ENCODE data around the gene PPARG.

The PPARG gene

DNA sequence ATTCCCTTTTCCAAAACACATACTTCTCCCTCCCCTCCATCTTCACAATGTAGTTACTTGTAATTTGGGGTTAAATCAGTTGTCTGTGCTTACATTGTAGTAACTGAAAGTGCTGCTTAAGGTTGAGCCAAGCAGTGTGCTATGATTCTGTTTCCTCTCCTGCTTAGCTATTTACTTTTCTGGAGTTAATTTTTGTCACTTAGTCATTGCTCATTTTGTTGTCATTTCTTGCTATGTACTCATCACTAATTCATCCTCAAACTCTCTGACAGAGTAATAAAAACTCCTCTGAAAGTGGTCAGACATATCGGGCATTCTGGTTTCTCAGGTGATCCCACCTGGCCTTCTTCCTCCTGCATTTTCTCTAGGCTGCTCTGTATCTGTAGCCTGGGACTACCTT is 80.7 kb downstream of the PPARG start:
- no peak overlapping the region for H3K27ac ChIP-seq (ENCODE audit: low read length)
- no peaks in the 10 kb centered on the region for H3K27me3 ChIP-seq (ENCODE audit: low read depth, low read length)
- H3K4me3 ChIP-seq (ENCODE audit: low read depth in 1 of 2, low read length in 2 of 2): no peak overlapping the region
- H3K36me3 ChIP-seq (ENCODE audit: control insufficient read depth in 1 of 2, insufficient read depth in 2 of 2, low read length in 2 of 2): no peaks in the 10 kb centered on the region
- H3K4me1 ChIP-seq (ENCODE audit: control insufficient read depth in 1 of 2, insufficient read depth in 2 of 2, low read length in 2 of 2): no peaks in the 10 kb centered on the region
- H3K9me3 ChIP-seq (ENCODE audit: control insufficient read depth in 1 of 2, low read length in 2 of 2): peaks cover 3 to 5% of the 10 kb centered on the region in 2 donors

- H3K27me3 ChIP-seq (ENCODE audit: low read depth, low read length): no peaks in the 10 kb centered on the region
- no peaks in the 10 kb centered on the region for H3K4me1 ChIP-seq (ENCODE audit: control insufficient read depth in 1 of 2, insufficient read depth in 2 of 2, low read length in 2 of 2)
- peaks cover 0 to 5% of the 10 kb centered on the region in 2 donors for H3K9me3 ChIP-seq (ENCODE audit: control insufficient read depth in 1 of 2, low read length in 2 of 2)
- H3K27ac ChIP-seq (ENCODE audit: low read length): no peak overlapping the region
- no peak overlapping the region for H3K4me3 ChIP-seq (ENCODE audit: low read depth in 1 of 2, low read length in 2 of 2)
- H3K36me3 ChIP-seq (ENCODE audit: control insufficient read depth in 1 of 2, insufficient read depth in 2 of 2, low read length in 2 of 2): no peaks in the 10 kb centered on the region
Observed at GRCh38 chr3:12370758-12371157, 81.9 kb downstream of the PPARG start.

DNA sequence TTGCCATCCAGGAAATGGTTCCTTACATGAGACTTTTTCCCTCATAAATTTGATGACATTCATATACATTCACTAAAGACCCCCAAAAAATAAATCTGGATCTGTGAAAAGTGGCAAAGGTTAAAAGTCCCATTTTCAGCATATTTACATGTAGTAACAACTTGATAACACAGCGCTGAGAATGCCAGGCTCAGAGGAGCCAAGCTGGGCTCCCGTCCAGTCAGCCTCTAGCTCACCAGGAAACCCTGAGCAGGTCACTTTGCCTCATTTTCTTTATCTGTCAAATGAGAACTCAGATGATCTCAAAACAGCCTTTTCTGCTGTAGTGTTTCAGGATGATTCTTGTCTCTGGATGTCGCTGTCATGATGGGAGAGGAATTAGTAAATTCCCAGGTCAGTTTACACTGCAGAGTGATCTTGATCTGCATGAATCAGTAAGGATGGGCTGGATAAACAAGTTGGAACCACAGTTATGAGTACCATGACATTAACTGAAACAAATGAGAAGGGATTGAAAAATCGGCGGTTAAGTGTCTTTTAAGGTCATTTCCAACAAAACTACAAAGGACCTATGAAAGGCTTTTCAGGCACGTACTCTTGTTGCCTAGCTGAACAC is 82.8 kb downstream of the PPARG start:
- H3K4me1 ChIP-seq (ENCODE audit: control insufficient read depth in 1 of 2, insufficient read depth in 2 of 2, low read length in 2 of 2): no peaks in the 10 kb centered on the region
- peaks cover 0 to under 1% of the 10 kb centered on the region in 2 donors for H3K9me3 ChIP-seq (ENCODE audit: control insufficient read depth in 1 of 2, low read length in 2 of 2)
- H3K4me3 ChIP-seq (ENCODE audit: low read depth in 1 of 2, low read length in 2 of 2): no peak overlapping the region
- H3K36me3 ChIP-seq (ENCODE audit: control insufficient read depth in 1 of 2, insufficient read depth in 2 of 2, low read length in 2 of 2): no peaks in the 10 kb centered on the region
- H3K27ac ChIP-seq (ENCODE audit: low read length): no peak overlapping the region
- no peaks in the 10 kb centered on the region for H3K27me3 ChIP-seq (ENCODE audit: low read depth, low read length)

DNA sequence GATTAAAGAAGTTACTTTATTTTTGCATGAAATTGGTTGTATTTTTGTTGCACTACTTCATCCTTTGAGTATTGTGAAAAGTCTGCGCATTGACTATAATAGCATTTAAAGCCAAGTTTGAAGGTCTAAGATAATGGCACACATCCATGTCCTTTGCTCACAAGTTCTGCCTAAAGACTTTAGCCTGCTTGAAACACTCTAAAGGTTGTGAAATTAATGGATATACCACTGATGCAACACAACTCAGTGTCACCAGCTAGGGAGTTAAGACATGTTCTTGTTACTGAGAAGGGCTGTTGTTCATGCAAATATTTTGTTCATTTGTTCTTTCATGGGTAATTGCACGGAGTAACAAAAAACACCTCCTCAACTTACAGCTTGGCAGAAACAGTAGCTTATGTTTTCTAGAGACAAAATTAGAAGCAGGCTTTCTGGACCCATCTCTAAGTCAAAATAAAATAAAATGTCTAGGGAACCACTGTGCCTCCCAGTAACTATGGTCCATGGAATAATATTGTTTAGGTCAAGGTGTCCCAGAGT is 83.9 kb downstream of the PPARG start:
- Histone ChIP-seq H3K9me3 (ENCODE audit: control insufficient read depth in 1 of 2, low read length in 2 of 2) (no peaks in the 10 kb centered on the region), H3K4me1 (ENCODE audit: control insufficient read depth in 1 of 2, insufficient read depth in 2 of 2, low read length in 2 of 2) (no peaks in the 10 kb centered on the region), H3K36me3 (ENCODE audit: control insufficient read depth in 1 of 2, insufficient read depth in 2 of 2, low read length in 2 of 2) (no peaks in the 10 kb centered on the region), H3K27ac (ENCODE audit: low read length) (no peak overlapping the region), H3K27me3 (ENCODE audit: low read depth, low read length) (no peaks in the 10 kb centered on the region), H3K4me3 (ENCODE audit: low read depth in 1 of 2, low read length in 2 of 2) (no peak overlapping the region)

DNA sequence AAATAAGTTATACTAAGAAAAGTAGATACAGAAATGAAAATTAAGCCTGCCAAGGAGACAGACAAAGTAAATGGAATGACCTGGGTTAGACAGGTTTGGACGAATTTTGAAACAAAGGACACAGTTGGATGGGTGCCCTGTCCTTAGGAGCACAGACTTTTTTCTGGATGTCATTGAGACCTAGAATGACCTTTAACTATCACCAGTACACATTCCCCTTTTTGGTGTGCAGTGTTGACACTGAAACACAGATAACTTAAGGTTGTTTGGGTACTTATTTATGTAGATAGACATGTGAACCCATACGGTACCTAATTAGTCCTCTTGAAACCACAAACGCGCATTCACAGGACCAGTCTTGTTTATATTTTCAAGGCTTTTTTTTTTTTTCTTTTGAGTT is 86.7 kb downstream of the PPARG start:
- no peaks in the 10 kb centered on the region for H3K27me3 ChIP-seq (ENCODE audit: low read depth, low read length)
- H3K4me3 ChIP-seq (ENCODE audit: low read depth in 1 of 2, low read length in 2 of 2): no peak overlapping the region
- peaks cover 0 to 9% of the 10 kb centered on the region in 2 donors for H3K4me1 ChIP-seq (ENCODE audit: control insufficient read depth in 1 of 2, insufficient read depth in 2 of 2, low read length in 2 of 2)
- H3K27ac ChIP-seq (ENCODE audit: low read length): no peak overlapping the region
- no peaks in the 10 kb centered on the region for H3K36me3 ChIP-seq (ENCODE audit: control insufficient read depth in 1 of 2, insufficient read depth in 2 of 2, low read length in 2 of 2)
- no peaks in the 10 kb centered on the region for H3K9me3 ChIP-seq (ENCODE audit: control insufficient read depth in 1 of 2, low read length in 2 of 2)

- H3K27ac ChIP-seq (ENCODE audit: low read length): no peak overlapping the region
- H3K27me3 ChIP-seq (ENCODE audit: low read depth, low read length): no peaks in the 10 kb centered on the region
- H3K4me3 ChIP-seq (ENCODE audit: low read depth in 1 of 2, low read length in 2 of 2): no peak overlapping the region
- no peaks in the 10 kb centered on the region for H3K36me3 ChIP-seq (ENCODE audit: control insufficient read depth in 1 of 2, insufficient read depth in 2 of 2, low read length in 2 of 2)
- H3K4me1 ChIP-seq (ENCODE audit: control insufficient read depth in 1 of 2, insufficient read depth in 2 of 2, low read length in 2 of 2): peaks cover 0 to 9% of the 10 kb centered on the region in 2 donors
- H3K9me3 ChIP-seq (ENCODE audit: control insufficient read depth in 1 of 2, low read length in 2 of 2): no peaks in the 10 kb centered on the region
Observed at GRCh38 chr3:12379640-12380429, 91.0 kb downstream of the PPARG start.

GRCh38 chr3:12380461-12380860 is 91.6 kb downstream of the PPARG start:
- H3K27ac ChIP-seq (ENCODE audit: low read length): no peak overlapping the region

DNA sequence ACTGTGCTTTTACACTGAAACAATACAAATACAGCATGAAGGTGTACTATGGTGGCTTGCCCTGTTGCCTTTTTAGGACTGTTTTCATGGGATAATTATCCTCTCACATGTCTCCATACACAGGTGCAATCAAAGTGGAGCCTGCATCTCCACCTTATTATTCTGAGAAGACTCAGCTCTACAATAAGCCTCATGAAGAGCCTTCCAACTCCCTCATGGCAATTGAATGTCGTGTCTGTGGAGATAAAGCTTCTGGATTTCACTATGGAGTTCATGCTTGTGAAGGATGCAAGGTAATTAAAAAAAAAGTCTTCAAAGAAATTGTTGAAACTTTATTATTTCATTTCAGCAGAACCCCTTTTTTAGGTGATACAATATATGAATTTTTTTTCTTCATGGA is 92.3 kb downstream of the PPARG start:
- no peaks in the 10 kb centered on the region for H3K27me3 ChIP-seq (ENCODE audit: low read depth, low read length)
- H3K9me3 ChIP-seq (ENCODE audit: control insufficient read depth in 1 of 2, low read length in 2 of 2): no peaks in the 10 kb centered on the region
- no peaks in the 10 kb centered on the region for H3K36me3 ChIP-seq (ENCODE audit: control insufficient read depth in 1 of 2, insufficient read depth in 2 of 2, low read length in 2 of 2)
- no peak overlapping the region for H3K4me3 ChIP-seq (ENCODE audit: low read depth in 1 of 2, low read length in 2 of 2)
- H3K4me1 ChIP-seq (ENCODE audit: control insufficient read depth in 1 of 2, insufficient read depth in 2 of 2, low read length in 2 of 2): peaks cover 0 to 9% of the 10 kb centered on the region in 2 donors
- H3K27ac ChIP-seq (ENCODE audit: low read length): no peak overlapping the region

More at GRCh38 chr3:12380461-12380860, 91.6 kb downstream of the PPARG start:
- Histone ChIP-seq H3K27me3 (ENCODE audit: low read depth, low read length) (no peaks in the 10 kb centered on the region), H3K9me3 (ENCODE audit: control insufficient read depth in 1 of 2, low read length in 2 of 2) (no peaks in the 10 kb centered on the region), H3K4me1 (ENCODE audit: control insufficient read depth in 1 of 2, insufficient read depth in 2 of 2, low read length in 2 of 2) (peaks cover 0 to 9% of the 10 kb centered on the region in 2 donors), H3K36me3 (ENCODE audit: control insufficient read depth in 1 of 2, insufficient read depth in 2 of 2, low read length in 2 of 2) (no peaks in the 10 kb centered on the region), H3K4me3 (ENCODE audit: low read depth in 1 of 2, low read length in 2 of 2) (no peak overlapping the region)

- Histone ChIP-seq H3K9me3 (ENCODE audit: control insufficient read depth in 1 of 2, low read length in 2 of 2) (peaks cover 0 to 2% of the 10 kb centered on the region in 2 donors), H3K36me3 (ENCODE audit: control insufficient read depth in 1 of 2, insufficient read depth in 2 of 2, low read length in 2 of 2) (no peaks in the 10 kb centered on the region), H3K4me3 (ENCODE audit: low read depth in 1 of 2, low read length in 2 of 2) (no peak overlapping the region), H3K27ac (ENCODE audit: low read length) (no peak overlapping the region), H3K27me3 (ENCODE audit: low read depth, low read length) (no peaks in the 10 kb centered on the region), H3K4me1 (ENCODE audit: control insufficient read depth in 1 of 2, insufficient read depth in 2 of 2, low read length in 2 of 2) (peaks cover 0 to 9% of the 10 kb centered on the region in 2 donors)
Observed at GRCh38 chr3:12383218-12383617, 94.3 kb downstream of the PPARG start.

DNA sequence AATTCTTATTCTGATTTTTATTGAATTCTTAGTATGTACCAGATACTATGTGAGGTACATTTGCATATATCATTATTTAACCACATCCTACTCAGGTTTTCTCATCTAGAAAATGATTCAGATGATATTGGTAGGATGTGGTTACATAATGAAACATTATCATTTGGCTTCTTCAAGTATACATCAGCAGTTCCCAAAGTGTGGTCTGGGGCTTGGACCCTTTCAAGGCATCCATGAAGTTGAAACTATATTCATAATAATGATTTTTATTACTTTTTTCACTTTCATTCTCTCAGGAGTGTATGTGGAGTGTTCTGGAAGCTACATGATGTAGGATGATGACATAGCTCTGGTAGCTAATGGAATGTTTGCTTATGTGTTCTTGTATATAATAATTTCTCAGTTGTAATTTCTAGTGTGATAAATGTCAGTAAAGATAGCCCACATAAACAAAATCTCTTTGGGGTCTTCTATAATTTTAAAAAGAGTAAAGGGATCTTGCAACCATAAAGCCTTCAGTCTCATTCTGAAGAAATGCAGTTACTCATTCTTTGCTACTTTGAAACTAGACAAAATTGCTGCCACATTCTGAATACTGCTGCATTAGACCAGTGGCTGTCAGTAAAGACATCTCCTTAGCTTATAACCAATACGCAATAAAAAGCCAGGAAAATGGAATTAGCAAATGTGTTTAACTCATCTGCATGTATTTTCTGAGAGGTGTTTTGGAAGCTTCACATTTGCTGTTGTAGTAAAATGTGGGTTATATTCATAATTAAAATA is 95.8 kb downstream of the PPARG start:
- no peaks in the 10 kb centered on the region for H3K27me3 ChIP-seq (ENCODE audit: low read depth, low read length)
- no peaks in the 10 kb centered on the region for H3K36me3 ChIP-seq (ENCODE audit: control insufficient read depth in 1 of 2, insufficient read depth in 2 of 2, low read length in 2 of 2)
- H3K9me3 ChIP-seq (ENCODE audit: control insufficient read depth in 1 of 2, low read length in 2 of 2): peaks cover 0 to 2% of the 10 kb centered on the region in 2 donors
- peaks cover 0 to 8% of the 10 kb centered on the region in 2 donors for H3K4me1 ChIP-seq (ENCODE audit: control insufficient read depth in 1 of 2, insufficient read depth in 2 of 2, low read length in 2 of 2)
- H3K4me3 ChIP-seq (ENCODE audit: low read depth in 1 of 2, low read length in 2 of 2): no peak overlapping the region
- no peak overlapping the region for H3K27ac ChIP-seq (ENCODE audit: low read length)
